ENCODE data around the gene MYL3.

Gene MYL3

GRCh38 chr3:46894256-46894655, 31.0 kb upstream of the MYL3 start:
- Histone ChIP-seq H3K4me3 (ENCODE audit: low read length) (no peak overlapping the region), H4K20me1 (ENCODE audit: insufficient read depth, low read length) (no peaks in the 10 kb centered on the region), H2AFZ (ENCODE audit: low read length) (no peak overlapping the region), H3K27me3 (replicated peaks; ENCODE audit: insufficient read depth, low read length) (peaks cover 13% of the 10 kb centered on the region), H3K27ac (ENCODE audit: low read length) (no peak overlapping the region), H3K9me3 (replicated peaks; ENCODE audit: insufficient read depth, low read length) (no peaks in the 10 kb centered on the region), H3F3A (ENCODE audit: insufficient read depth, low read length) (no peaks in the 10 kb centered on the region), H3K9ac (ENCODE audit: low read length) (no peak overlapping the region), H3K79me2 (ENCODE audit: low read length) (no peaks in the 10 kb centered on the region), H3K36me3 (replicated peaks; ENCODE audit: insufficient read depth, low read length) (no peaks in the 10 kb centered on the region), H3K9me2 (replicated peaks; ENCODE audit: insufficient read depth, low read length) (no peaks in the 10 kb centered on the region), H3K4me1 (ENCODE audit: low read length) (0 out of 2 replicates have a peak, but pooled peaks cover 3% of the 10 kb centered on the region), H3K4me2 (ENCODE audit: low read depth, low read length) (no peak overlapping the region)
- no peak for DNase-seq
- no peak for TF ChIP-seq EZH2phosphoT487 (IDR thresholded peaks at IDR 0.05; ENCODE audit: low read length)
- no peak for TF ChIP-seq EZH2 (optimal IDR thresholded peaks at IDR 0.05; ENCODE audit: low read depth, low read length)
- TF ChIP-seq, protein P1, sequence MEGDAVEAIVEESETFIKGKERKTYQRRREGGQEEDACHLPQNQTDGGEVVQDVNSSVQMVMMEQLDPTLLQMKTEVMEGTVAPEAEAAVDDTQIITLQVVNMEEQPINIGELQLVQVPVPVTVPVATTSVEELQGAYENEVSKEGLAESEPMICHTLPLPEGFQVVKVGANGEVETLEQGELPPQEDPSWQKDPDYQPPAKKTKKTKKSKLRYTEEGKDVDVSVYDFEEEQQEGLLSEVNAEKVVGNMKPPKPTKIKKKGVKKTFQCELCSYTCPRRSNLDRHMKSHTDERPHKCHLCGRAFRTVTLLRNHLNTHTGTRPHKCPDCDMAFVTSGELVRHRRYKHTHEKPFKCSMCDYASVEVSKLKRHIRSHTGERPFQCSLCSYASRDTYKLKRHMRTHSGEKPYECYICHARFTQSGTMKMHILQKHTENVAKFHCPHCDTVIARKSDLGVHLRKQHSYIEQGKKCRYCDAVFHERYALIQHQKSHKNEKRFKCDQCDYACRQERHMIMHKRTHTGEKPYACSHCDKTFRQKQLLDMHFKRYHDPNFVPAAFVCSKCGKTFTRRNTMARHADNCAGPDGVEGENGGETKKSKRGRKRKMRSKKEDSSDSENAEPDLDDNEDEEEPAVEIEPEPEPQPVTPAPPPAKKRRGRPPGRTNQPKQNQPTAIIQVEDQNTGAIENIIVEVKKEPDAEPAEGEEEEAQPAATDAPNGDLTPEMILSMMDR (IDR thresholded peaks at IDR 0.05; ENCODE audit: low read length), result no peak

- no peak for TF ChIP-seq EZH2 (optimal IDR thresholded peaks at IDR 0.05; ENCODE audit: low read depth, low read length)
- TF ChIP-seq, protein P1 (IDR thresholded peaks at IDR 0.05; ENCODE audit: low read length), result no peak
- no peak for TF ChIP-seq EZH2phosphoT487 (IDR thresholded peaks at IDR 0.05; ENCODE audit: low read length)
- Histone ChIP-seq H3K4me1 (ENCODE audit: low read length) (0 out of 2 replicates have a peak, but pooled peaks cover 3% of the 10 kb centered on the region), H3K27ac (ENCODE audit: low read length) (no peak overlapping the region), H3K79me2 (ENCODE audit: low read length) (no peaks in the 10 kb centered on the region), H2AFZ (ENCODE audit: low read length) (no peak overlapping the region), H3K9me3 (replicated peaks; ENCODE audit: insufficient read depth, low read length) (no peaks in the 10 kb centered on the region), H4K20me1 (ENCODE audit: insufficient read depth, low read length) (no peaks in the 10 kb centered on the region), H3K36me3 (replicated peaks; ENCODE audit: insufficient read depth, low read length) (no peaks in the 10 kb centered on the region), H3K4me2 (ENCODE audit: low read depth, low read length) (no peak overlapping the region), H3K9me2 (replicated peaks; ENCODE audit: insufficient read depth, low read length) (no peaks in the 10 kb centered on the region), H3K27me3 (replicated peaks; ENCODE audit: insufficient read depth, low read length) (peaks cover 13% of the 10 kb centered on the region), H3K9ac (ENCODE audit: low read length) (no peak overlapping the region), H3K4me3 (ENCODE audit: low read length) (no peak overlapping the region), H3F3A (ENCODE audit: insufficient read depth, low read length) (no peaks in the 10 kb centered on the region)
- DNase-seq, result no peak
Observed at GRCh38 chr3:46893763-46894162, 30.5 kb upstream of the MYL3 start.

- H3K9me2 ChIP-seq (replicated peaks; ENCODE audit: insufficient read depth, low read length), result no peaks in the 10 kb centered on the region
- no peaks in the 10 kb centered on the region for H3F3A ChIP-seq (ENCODE audit: insufficient read depth, low read length)
- H3K79me2 ChIP-seq (ENCODE audit: low read length), result no peaks in the 10 kb centered on the region
- H3K4me3 ChIP-seq (ENCODE audit: low read length), result no peak overlapping the region
- H3K4me2 ChIP-seq (ENCODE audit: low read depth, low read length), result peak overlapping the region; percentile 78; the same call in 1 of the 2 replicates
- TF ChIP-seq, protein P1 (IDR thresholded peaks at IDR 0.05; ENCODE audit: low read length), result no peak
- TF ChIP-seq EZH2phosphoT487 (IDR thresholded peaks at IDR 0.05; ENCODE audit: low read length) (no peak), EZH2 (optimal IDR thresholded peaks at IDR 0.05; ENCODE audit: low read depth, low read length) (no peak)
- H2AFZ ChIP-seq (ENCODE audit: low read length), result peak overlapping the region; percentile 47; the same call in 1 of the 2 replicates
- H3K9ac ChIP-seq (ENCODE audit: low read length), result no peak overlapping the region
- 0 out of 2 replicates have a peak, but pooled peaks cover 3% of the 10 kb centered on the region for H3K4me1 ChIP-seq (ENCODE audit: low read length)
- no peaks in the 10 kb centered on the region for H3K36me3 ChIP-seq (replicated peaks; ENCODE audit: insufficient read depth, low read length)
- no peaks in the 10 kb centered on the region for H4K20me1 ChIP-seq (ENCODE audit: insufficient read depth, low read length)
- no peak for DNase-seq
- H3K27me3 ChIP-seq (replicated peaks; ENCODE audit: insufficient read depth, low read length), result peaks cover 14% of the 10 kb centered on the region
- no peaks in the 10 kb centered on the region for H3K9me3 ChIP-seq (replicated peaks; ENCODE audit: insufficient read depth, low read length)
- H3K27ac ChIP-seq (ENCODE audit: low read length), result no peak overlapping the region
Observed at GRCh38 chr3:46893146-46893748, 30.0 kb upstream of the MYL3 start.
